K562 (cell line): ENCODE measurements around the gene ESAM.

Experiments
- BRCA1 ChIP-seq, 2 experiments: fragments of 450-650 bp in 1 of 2; sonication (generic) in 1 of 2; formaldehyde crosslinking in 1 of 2; IDR thresholded peaks; 2 replicates each; pipeline versions ENCODE4 v1.5.0 to v1.6.1; 2017 to 2020; ENCODE audit warnings: mild to moderate bottlenecking in 1 of 2, missing genetic modification reagents in 1 of 2
- CREB3 ChIP-seq: fragments of 450-650 bp; conservative IDR thresholded peaks from 2 replicates; pipeline ENCODE4 v1.6.1; 2016; ENCODE audit warnings: missing genetic modification characterization, low read depth, mild to moderate bottlenecking, missing compliant biosample characterization, moderate library complexity
- NR4A1 ChIP-seq, 2 experiments: fragments of 250-450 bp in 1 of 2; fragments of 450-650 bp in 1 of 2; sonication (Bioruptor Pico) in 1 of 2; IDR thresholded peaks; 2 replicates each; pipeline versions ENCODE4 v1.4.0 to v1.6.1; 2016 to 2020; ENCODE audit warnings: mild to moderate bottlenecking in 2 of 2, missing compliant biosample characterization in 1 of 2, missing genetic modification characterization in 1 of 2, moderate library complexity in 1 of 2
- POLR2AphosphoS2 ChIP-seq: IDR thresholded peaks from 2 replicates; pipeline ENCODE4 v1.6.1; 2012; ENCODE audit warnings: low read length, improper control_type of control experiment
- RFX5 ChIP-seq: IDR thresholded peaks from 2 replicates; pipeline ENCODE4 v1.6.1; 2011; ENCODE audit warnings: low read depth, mild to moderate bottlenecking, improper control_type of control experiment, low read length
- SIN3A ChIP-seq, 2 experiments: fragments of 150-350 bp in 1 of 2; IDR thresholded peaks; 2 replicates each; pipeline ENCODE4 v1.6.1; 2011 to 2016; ENCODE audit warnings: borderline replicate concordance in 2 of 2, low read depth in 2 of 2, low read length in 2 of 2, mild to moderate bottlenecking in 2 of 2, moderate library complexity in 2 of 2; ENCODE audit not compliant: control insufficient read depth in 1 of 2
- TCF7L2 ChIP-seq: fragments of 150-350 bp; IDR thresholded peaks from 2 replicates; pipeline ENCODE4 v1.6.1; 2016; ENCODE audit warnings: low read depth, mild to moderate bottlenecking, low read length, moderate library complexity
- ZBTB43 ChIP-seq: sonication (generic); formaldehyde crosslinking; IDR thresholded peaks from 2 replicates; pipeline ENCODE4 v1.8.0; 2023; ENCODE audit warnings: mild to moderate bottlenecking, missing genetic modification reagents
- ZNF274 ChIP-seq: IDR thresholded peaks from 2 replicates; pipeline ENCODE4 v1.6.1; 2011; ENCODE audit warnings: low read depth, mild to moderate bottlenecking, low read length, moderate library complexity, borderline replicate concordance

DNA sequence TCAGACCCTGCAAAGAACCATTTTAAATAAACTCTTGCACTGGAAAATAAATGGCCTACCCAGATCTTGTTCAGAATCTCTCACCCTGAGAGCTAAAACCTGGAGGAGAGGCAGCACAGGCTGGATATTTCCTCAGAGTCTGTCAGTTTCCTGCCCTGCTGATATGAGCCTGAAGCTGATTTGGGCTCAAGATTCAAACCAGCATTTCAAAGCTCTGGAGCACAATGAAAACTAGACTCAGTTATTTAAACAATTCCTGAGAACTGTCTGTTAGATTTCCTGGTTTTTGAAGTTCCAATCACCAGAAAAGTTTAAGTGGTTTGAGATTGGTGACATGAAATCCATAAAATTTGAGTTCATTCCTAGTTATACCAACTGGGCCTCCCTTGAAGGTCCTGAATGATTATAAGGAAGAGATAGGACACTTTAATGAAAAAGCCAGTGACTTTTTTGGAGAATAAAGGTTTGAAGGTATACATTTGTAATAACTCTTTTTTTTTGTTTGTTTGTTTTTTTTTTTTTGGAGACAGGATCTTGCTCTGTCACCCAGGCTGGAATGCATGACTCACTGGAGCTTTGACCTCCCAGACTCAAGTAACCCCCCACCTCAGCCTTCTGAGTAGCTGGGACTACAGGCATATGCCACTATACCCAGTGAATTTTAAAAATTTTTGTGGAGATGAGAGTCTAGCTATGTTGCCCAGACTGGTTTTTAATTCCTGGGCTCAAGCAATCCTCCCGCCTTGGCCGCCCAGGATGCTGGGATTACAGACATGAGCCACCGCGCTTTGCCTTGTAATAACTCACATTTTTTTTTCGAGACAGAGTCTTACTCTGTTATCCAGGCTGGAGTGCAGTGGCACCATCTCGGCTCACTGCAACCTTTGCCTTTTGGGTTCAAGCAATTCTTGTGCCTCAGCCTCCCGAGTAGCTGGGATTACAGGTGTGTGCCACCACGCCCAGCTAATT, 8.0 kb upstream of the ESAM start:
- no peak for TF ChIP-seq BRCA1 (IDR thresholded peaks at IDR 0.05)
- TF ChIP-seq BRCA1 (CRISPR knock-in tag; IDR thresholded peaks at IDR 0.05) = no peak
- TF ChIP-seq NR4A1 (CRISPR knock-in tag; IDR thresholded peaks at IDR 0.05) = no peak
- no peak for TF ChIP-seq NR4A1 (tag; IDR thresholded peaks at IDR 0.05)
- TF ChIP-seq CREB3 (tag) = no peak
- no peak for TF ChIP-seq RFX5
- no peak for TF ChIP-seq SIN3A (IDR thresholded peaks at IDR 0.05; ENCODE audit: borderline replicate concordance in 2 of 2, control insufficient read depth in 1 of 2, low read depth in 2 of 2, low read length in 2 of 2)
- TF ChIP-seq TCF7L2 = no peak
- no peak for TF ChIP-seq ZNF274
- no peak for TF ChIP-seq POLR2AphosphoS2
- no peak for TF ChIP-seq ZBTB43 (CRISPR knock-in tag)
